Measurements from ENCODE around the gene SH2D5. TPM values are rescaled to one million over a fixed set of nuclear protein-coding genes. Genes with fewer than 3 reads are reported as not detected.

SH2D5 gene
- polyA plus RNA-seq, 1 donor from 2014 or later = 14.1 TPM

GRCh38 chr1:20683614-20684013 lies 48.9 kb downstream of the SH2D5 start:
- no peaks in the 10 kb centered on the region for H3K9me2 ChIP-seq (ENCODE audit: insufficient read depth, low read length)
- H3K4me2 ChIP-seq (ENCODE audit: low read length) = no peak overlapping the region
- no peaks in the 10 kb centered on the region for H3K27me3 ChIP-seq (ENCODE audit: insufficient read depth, low read depth, low read length)
- no peak overlapping the region for H3K27ac ChIP-seq (ENCODE audit: low read length)
- no peaks in the 10 kb centered on the region for H3F3A ChIP-seq (ENCODE audit: insufficient read depth, low read length, poor library complexity, severe bottlenecking)
- H3K9me3 ChIP-seq (ENCODE audit: low read length) = no peaks in the 10 kb centered on the region
- no peak overlapping the region for H3K9ac ChIP-seq (ENCODE audit: low read length)
- TF ChIP-seq EZH2 (IDR thresholded peaks at IDR 0.05; ENCODE audit: borderline replicate concordance, insufficient read depth, low read length, poor library complexity, severe bottlenecking) = no peak
- TF ChIP-seq EP300 (conservative IDR thresholded peaks at IDR 0.05; ENCODE audit: poor library complexity, severe bottlenecking) = no peak
- no peak for TF ChIP-seq MXI1 (conservative IDR thresholded peaks at IDR 0.05; ENCODE audit: poor library complexity, severe bottlenecking)
- TF ChIP-seq CTCF (IDR thresholded peaks at IDR 0.05; ENCODE audit: poor library complexity, severe bottlenecking) = no peak
- no peak for TF ChIP-seq REST (IDR thresholded peaks at IDR 0.05; ENCODE audit: borderline replicate concordance)
- TF ChIP-seq SMC3 (conservative IDR thresholded peaks at IDR 0.05; ENCODE audit: poor library complexity) = no peak
- no peak for TF ChIP-seq TAF1 (IDR thresholded peaks at IDR 0.05; ENCODE audit: low read depth)
- no peak for TF ChIP-seq POLR2AphosphoS5 (IDR thresholded peaks at IDR 0.05)
- no peak for TF ChIP-seq RAD21 (conservative IDR thresholded peaks at IDR 0.05)
- H4K20me1 ChIP-seq (ENCODE audit: insufficient read depth) = no peaks in the 10 kb centered on the region
- no peak overlapping the region for H3K4me3 ChIP-seq (ENCODE audit: low read length)
- no peaks in the 10 kb centered on the region for H3K36me3 ChIP-seq (ENCODE audit: insufficient read depth, low read length)
- no peak overlapping the region for H2AFZ ChIP-seq (ENCODE audit: low read depth, low read length)
- H3K79me2 ChIP-seq (replicated peaks; ENCODE audit: insufficient read depth, low read length) = no peaks in the 10 kb centered on the region

- H3K9me3 ChIP-seq (ENCODE audit: low read length) = no peaks in the 10 kb centered on the region
- no peak overlapping the region for H3K4me2 ChIP-seq (ENCODE audit: low read length)
- H3K9ac ChIP-seq (ENCODE audit: low read length) = no peak overlapping the region
- H3F3A ChIP-seq (ENCODE audit: insufficient read depth, low read length, poor library complexity, severe bottlenecking) = no peaks in the 10 kb centered on the region
- no peak for TF ChIP-seq MXI1 (conservative IDR thresholded peaks at IDR 0.05; ENCODE audit: poor library complexity, severe bottlenecking)
- TF ChIP-seq SMC3 (conservative IDR thresholded peaks at IDR 0.05; ENCODE audit: poor library complexity) = no peak
- TF ChIP-seq EZH2 (IDR thresholded peaks at IDR 0.05; ENCODE audit: borderline replicate concordance, insufficient read depth, low read length, poor library complexity, severe bottlenecking) = no peak
- TF ChIP-seq RAD21 (conservative IDR thresholded peaks at IDR 0.05) = no peak
- TF ChIP-seq POLR2AphosphoS5 (IDR thresholded peaks at IDR 0.05) = no peak
- no peak for TF ChIP-seq EP300 (conservative IDR thresholded peaks at IDR 0.05; ENCODE audit: poor library complexity, severe bottlenecking)
- TF ChIP-seq REST (IDR thresholded peaks at IDR 0.05; ENCODE audit: borderline replicate concordance) = no peak
- TF ChIP-seq TAF1 (IDR thresholded peaks at IDR 0.05; ENCODE audit: low read depth) = no peak
- no peak for TF ChIP-seq CTCF (IDR thresholded peaks at IDR 0.05; ENCODE audit: poor library complexity, severe bottlenecking)
- no peak overlapping the region for H2AFZ ChIP-seq (ENCODE audit: low read depth, low read length)
- H3K9me2 ChIP-seq (ENCODE audit: insufficient read depth, low read length) = no peaks in the 10 kb centered on the region
- H4K20me1 ChIP-seq (ENCODE audit: insufficient read depth) = no peaks in the 10 kb centered on the region
- H3K36me3 ChIP-seq (ENCODE audit: insufficient read depth, low read length) = no peaks in the 10 kb centered on the region
- H3K27me3 ChIP-seq (ENCODE audit: insufficient read depth, low read depth, low read length) = no peaks in the 10 kb centered on the region
- H3K4me3 ChIP-seq (ENCODE audit: low read length) = no peak overlapping the region
- H3K27ac ChIP-seq (ENCODE audit: low read length) = no peak overlapping the region
- H3K79me2 ChIP-seq (replicated peaks; ENCODE audit: insufficient read depth, low read length) = no peaks in the 10 kb centered on the region
These were observed 49.8 kb downstream of the SH2D5 start for GRCh38 chr1:20682571-20683236.
